GM13977 (cell line): ENCODE results near the gene ZNF771.
"Not testable (repeated sequence)": the region's sequence is repeated elsewhere in the genome, so short reads cannot be mapped to it uniquely, and the experiment has no call there.

ENCODE experiments used
- DNase-seq: peaks from one replicate; pipeline ENCODE4 v3.0.0; 2012; ENCODE audit warnings: low spot score
- in situ Hi-C: fragments of 300-500 bp; cut with MboI; formaldehyde crosslinking; loops from one replicate; pipeline ENCODE4 v1.12.0; 2022; ENCODE audit warnings: low sequenced_read_pairs, low pct_unique_long_range_greater_than_20kb, mixed read lengths, inconsistent platforms; ENCODE audit not compliant: unreplicated experiment
- TF ChIP-seq, protein P1 (sequence below): IDR thresholded peaks from 2 replicates; pipeline ENCODE4 v1.5.1; 2012; ENCODE audit warnings: mild to moderate bottlenecking, control low read depth; ENCODE audit not compliant: insufficient read depth; ENCODE audit errors: extremely low read depth, missing control alignments

Gene ZNF771

GRCh38 chr16:30456302-30456701, 48.9 kb downstream of the ZNF771 start:
- TF ChIP-seq, protein P1, sequence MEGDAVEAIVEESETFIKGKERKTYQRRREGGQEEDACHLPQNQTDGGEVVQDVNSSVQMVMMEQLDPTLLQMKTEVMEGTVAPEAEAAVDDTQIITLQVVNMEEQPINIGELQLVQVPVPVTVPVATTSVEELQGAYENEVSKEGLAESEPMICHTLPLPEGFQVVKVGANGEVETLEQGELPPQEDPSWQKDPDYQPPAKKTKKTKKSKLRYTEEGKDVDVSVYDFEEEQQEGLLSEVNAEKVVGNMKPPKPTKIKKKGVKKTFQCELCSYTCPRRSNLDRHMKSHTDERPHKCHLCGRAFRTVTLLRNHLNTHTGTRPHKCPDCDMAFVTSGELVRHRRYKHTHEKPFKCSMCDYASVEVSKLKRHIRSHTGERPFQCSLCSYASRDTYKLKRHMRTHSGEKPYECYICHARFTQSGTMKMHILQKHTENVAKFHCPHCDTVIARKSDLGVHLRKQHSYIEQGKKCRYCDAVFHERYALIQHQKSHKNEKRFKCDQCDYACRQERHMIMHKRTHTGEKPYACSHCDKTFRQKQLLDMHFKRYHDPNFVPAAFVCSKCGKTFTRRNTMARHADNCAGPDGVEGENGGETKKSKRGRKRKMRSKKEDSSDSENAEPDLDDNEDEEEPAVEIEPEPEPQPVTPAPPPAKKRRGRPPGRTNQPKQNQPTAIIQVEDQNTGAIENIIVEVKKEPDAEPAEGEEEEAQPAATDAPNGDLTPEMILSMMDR = no peak
- in situ Hi-C loops = loop anchor here (10.0 kb wide), 1 partner anchor 78 kb away; the partner anchor contains the start of gene ZNF747
- DNase-seq = peak; percentile 42

GRCh38 chr16:30457256-30457655, 49.9 kb downstream of the ZNF771 start:
- DNase-seq = no peak
- TF ChIP-seq, protein P1 = no peak
- in situ Hi-C loops = loop anchor here (10.0 kb wide), 1 partner anchor 78 kb away; the partner anchor contains the start of gene ZNF747

GRCh38 chr16:30457743-30458560, 50.5 kb downstream of the ZNF771 start:
- in situ Hi-C loops = loop anchor here (10.0 kb wide), 1 partner anchor 77 kb away; the partner anchor contains the start of gene ZNF747
- TF ChIP-seq, protein P1 = no peak
- no peak for DNase-seq

GRCh38 chr16:30458561-30459394, 51.4 kb downstream of the ZNF771 start:
- in situ Hi-C loops = loop anchor here (10.0 kb wide), 1 partner anchor 76 kb away; the partner anchor contains the start of gene ZNF747
- peak; percentile 56 for DNase-seq
- TF ChIP-seq, protein P1 = no peak

DNA sequence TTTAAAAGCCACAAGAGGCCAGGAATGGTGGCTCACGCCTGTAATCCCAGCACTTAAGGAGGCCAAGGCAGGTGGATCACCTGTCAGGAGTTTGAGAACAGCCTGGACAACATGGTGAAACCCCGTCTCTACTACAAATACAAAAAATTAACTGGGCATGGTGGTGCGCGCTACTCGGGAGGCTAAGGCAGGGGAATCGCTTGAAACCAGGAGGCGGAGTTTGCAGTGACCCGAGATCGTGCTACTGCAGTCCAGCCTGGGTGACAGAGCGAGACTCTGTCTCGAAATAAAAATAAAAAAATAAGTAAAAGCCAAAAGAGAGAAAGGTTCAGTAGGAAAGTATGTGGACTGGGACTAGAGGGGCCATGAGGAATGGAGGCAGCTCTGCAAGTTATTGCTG, 52.0 kb downstream of the ZNF771 start:
- no peak for DNase-seq
- TF ChIP-seq, protein P1 = no peak
- in situ Hi-C loops = loop anchor here (10.0 kb wide), 1 partner anchor 75 kb away; the partner anchor contains the start of gene ZNF747

DNA sequence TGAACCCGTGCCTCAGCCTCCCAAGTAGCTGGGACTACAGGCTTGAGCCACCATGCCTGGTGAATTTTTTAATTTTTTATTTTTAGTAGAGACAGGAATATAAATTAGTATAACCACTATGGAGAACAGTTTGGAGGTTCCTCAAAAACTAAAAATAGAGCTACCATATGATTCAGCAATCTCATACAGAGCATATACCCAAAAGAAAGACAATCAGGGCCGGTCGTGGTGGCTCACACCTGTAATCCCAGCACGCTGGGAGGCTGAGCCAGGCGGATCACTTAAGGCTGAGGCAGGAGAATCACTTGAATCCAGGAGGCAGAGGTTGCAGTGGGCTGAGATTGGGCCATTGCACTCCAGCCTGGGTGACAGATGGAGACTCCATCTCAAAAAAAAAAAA, 54.0 kb downstream of the ZNF771 start:
- DNase-seq, in situ Hi-C loops: not testable (repeated sequence)

- TF ChIP-seq, protein P1 = no peak
- in situ Hi-C loops = no loop called here
- no peak for DNase-seq
Measured at GRCh38 chr16:30464078-30464477, 56.7 kb downstream of the ZNF771 start.
